Muscle layer of duodenum (tissue), 2 donors: ENCODE results near the gene ZNF285.
"Not testable (repeated sequence)": the region's sequence is repeated elsewhere in the genome, so short reads cannot be mapped to it uniquely, and the experiment has no call there.

ENCODE experiments used
- H3K27ac ChIP-seq: one replicate; pipeline ENCODE4 v1.7.0; 2013; ENCODE audit warnings: mild to moderate bottlenecking, low read length
- H3K27me3 ChIP-seq: one replicate; pipeline ENCODE4 v1.7.0; 2013; ENCODE audit warnings: low read depth, mild to moderate bottlenecking, control low read depth, low read length
- H3K36me3 ChIP-seq, 2 donors: one replicate each; pipeline ENCODE4 v1.7.0; 2013; ENCODE audit warnings: low read length in 2 of 2, control low read depth in 1 of 2, mild to moderate bottlenecking in 1 of 2; ENCODE audit not compliant: insufficient read depth in 2 of 2, control insufficient read depth in 1 of 2
- H3K4me1 ChIP-seq, 2 donors: one replicate each; pipeline ENCODE4 v1.7.0; 2013; ENCODE audit warnings: low read length in 2 of 2, mild to moderate bottlenecking in 2 of 2, control low read depth in 1 of 2, moderate library complexity in 1 of 2; ENCODE audit not compliant: insufficient read depth in 2 of 2, control insufficient read depth in 1 of 2
- H3K4me3 ChIP-seq, 2 donors: one replicate each; pipeline ENCODE4 v1.7.0; 2013; ENCODE audit warnings: low read length in 2 of 2, low read depth in 1 of 2, mild to moderate bottlenecking in 1 of 2
- H3K9me3 ChIP-seq, 2 donors: one replicate each; pipeline ENCODE4 v1.7.0; 2013; ENCODE audit warnings: low read length in 2 of 2, control low read depth in 1 of 2, mild to moderate bottlenecking in 1 of 2; ENCODE audit not compliant: control insufficient read depth in 1 of 2
- donor health status: healthy.

ZNF285 gene

GRCh38 chr19:44356383-44357111, 44.9 kb downstream of the ZNF285 start, which contains the start of gene ZNF112:
Gene ZNF112 (minus strand): TSS chr19:44356680. CDS start chr19:44340539, 16,141 bp downstream.
- Histone ChIP-seq H3K27me3 (no peaks in the 10 kb centered on the region), H3K36me3 (no peaks in the 10 kb centered on the region), H3K4me1 (peaks cover 0 to 5% of the 10 kb centered on the region in 2 donors), H3K27ac (peak within 1 kb of the TSS; percentile 51), H3K9me3 (peaks cover 0 to 4% of the 10 kb centered on the region in 2 donors), H3K4me3 (peak within 1 kb of the TSS; percentile 71 to 82)

- no peaks in the 10 kb centered on the region for H3K27me3 ChIP-seq
- peak overlapping the region in 1 of 2 donors; percentile 40 for H3K4me3 ChIP-seq
- no peak overlapping the region for H3K27ac ChIP-seq
- H3K9me3 ChIP-seq = peaks cover 53 to 67% of the 10 kb centered on the region in 2 donors
- peaks cover 0 to 54% of the 10 kb centered on the region in 2 donors for H3K36me3 ChIP-seq
- no peaks in the 10 kb centered on the region for H3K4me1 ChIP-seq
These were observed 54.9 kb downstream of the ZNF285 start for GRCh38 chr19:44346556-44346955.

GRCh38 chr19:44345959-44346358, 55.4 kb downstream of the ZNF285 start:
- peaks cover 53 to 66% of the 10 kb centered on the region in 2 donors for H3K9me3 ChIP-seq
- H3K27me3 ChIP-seq = no peaks in the 10 kb centered on the region
- H3K36me3 ChIP-seq = peaks cover 0 to 58% of the 10 kb centered on the region in 2 donors
- no peak overlapping the region for H3K27ac ChIP-seq
- H3K4me1 ChIP-seq = no peaks in the 10 kb centered on the region
- peak overlapping the region in 1 of 2 donors; percentile 40 for H3K4me3 ChIP-seq

GRCh38 chr19:44344255-44344654, 57.2 kb downstream of the ZNF285 start:
- Histone ChIP-seq H3K4me1 (no peaks in the 10 kb centered on the region), H3K9me3 (peaks cover 43 to 57% of the 10 kb centered on the region in 2 donors), H3K27me3 (no peaks in the 10 kb centered on the region), H3K27ac (no peak overlapping the region), H3K4me3 (peak overlapping the region in 1 of 2 donors; percentile 14), H3K36me3 (peaks cover 4 to 65% of the 10 kb centered on the region in 2 donors)

GRCh38 chr19:44341794-44342193, 59.6 kb downstream of the ZNF285 start:
- Histone ChIP-seq H3K4me3 (peak overlapping the region in 1 of 2 donors; percentile 31), H3K4me1 (no peaks in the 10 kb centered on the region), H3K27ac (no peak overlapping the region), H3K36me3 (peaks cover 14 to 87% of the 10 kb centered on the region in 2 donors), H3K9me3 (peaks cover 29 to 52% of the 10 kb centered on the region in 2 donors), H3K27me3 (no peaks in the 10 kb centered on the region)

- Histone ChIP-seq H3K36me3 (peaks cover 51 to 97% of the 10 kb centered on the region in 2 donors), H3K4me3 (peak overlapping the region in 1 of 2 donors; percentile 44), H3K9me3 (peaks cover 23 to 58% of the 10 kb centered on the region in 2 donors)
- H3K4me1 ChIP-seq, H3K27me3 ChIP-seq, H3K27ac ChIP-seq: not testable (repeated sequence)
These were observed 66.8 kb downstream of the ZNF285 start for GRCh38 chr19:44334639-44335038.
